Amniotic stem cell (primary cell): ENCODE data around the gene RING1.

Source experiments
- DNase-seq: peaks from one replicate; lab custom pipeline; 2025; lab: John Stamatoyannopoulos, UW

The RING1 gene

GRCh38 chr6:33208091-33208967, at the start of gene RING1:
Gene RING1, plus strand, starts transcription at chr6:33208500. Its CDS starts 323 bp downstream, at chr6:33208823.
- peak; percentile 46 for DNase-seq

GRCh38 chr6:33160096-33160495, 48.2 kb upstream of the RING1 start:
- no peak for DNase-seq

- peak; percentile 29 for DNase-seq
These were observed 47.5 kb upstream of the RING1 start for GRCh38 chr6:33160728-33161344.

- DNase-seq, result peak; percentile 12
These were observed 46.7 kb upstream of the RING1 start for GRCh38 chr6:33161354-33162331.

GRCh38 chr6:33163540-33163939, 44.8 kb upstream of the RING1 start:
- no peak for DNase-seq

- no peak for DNase-seq
These were observed 44.1 kb upstream of the RING1 start for GRCh38 chr6:33164176-33164575.

- no peak for DNase-seq
These were observed 43.5 kb upstream of the RING1 start for GRCh38 chr6:33164665-33165373.

GRCh38 chr6:33165581-33166258, 42.6 kb upstream of the RING1 start:
- no peak for DNase-seq

- no peak for DNase-seq
These were observed 41.9 kb upstream of the RING1 start for GRCh38 chr6:33166363-33166762.

GRCh38 chr6:33166811-33167210, 41.5 kb upstream of the RING1 start:
- no peak for DNase-seq

- DNase-seq, result no peak
These were observed 40.7 kb upstream of the RING1 start for GRCh38 chr6:33167374-33168283.

GRCh38 chr6:33168284-33168601, 40.1 kb upstream of the RING1 start:
- no peak for DNase-seq

- DNase-seq, result no peak
These were observed 39.7 kb upstream of the RING1 start for GRCh38 chr6:33168639-33169038.

- no peak for DNase-seq
These were observed 38.8 kb upstream of the RING1 start for GRCh38 chr6:33169291-33170175.

GRCh38 chr6:33170176-33171015, 37.9 kb upstream of the RING1 start:
- DNase-seq, result no peak

GRCh38 chr6:33171016-33171879, 37.1 kb upstream of the RING1 start:
- DNase-seq, result no peak
